Caco-2 (cell line): ENCODE measurements around the gene ZGLP1. TPM values are rescaled to one million over a fixed set of nuclear protein-coding genes. Genes with fewer than 3 reads are reported as not detected.

ENCODE experiments used
- BruUV-seq: library from RNA; stranded (reverse); fragments of 400-500 nt; replicated peaks from 2 replicates; lab custom pipeline; 2021; lab: Mats Ljungman, UMichigan
- CTCF ChIA-PET: fragments of 300-600 bp; sonication (Branson Sonifier 250); formaldehyde crosslinking; loops from one replicate; lab custom pipeline; 2022; ENCODE audit warnings: antibody characterized with exemption; lab: Charles Lee
- POLR2A ChIA-PET: fragments of 300-600 bp; sonication (Branson Sonifier 250); formaldehyde crosslinking; loops from one replicate; lab custom pipeline; 2022; ENCODE audit warnings: antibody characterized with exemption; lab: Charles Lee
- DNase-seq, 2 experiments: peaks; one replicate each; pipeline versions ENCODE4 v3.0.0 to v3.0.0-alpha.2; 2020 to 2022
- H3K27me3 ChIP-seq: replicated peaks from 2 replicates; pipeline ENCODE4 v1.6.0; 2011; ENCODE audit warnings: low read length; ENCODE audit not compliant: control insufficient read depth, insufficient read depth
- H3K36me3 ChIP-seq: 2 replicates; pipeline ENCODE4 v1.5.1; 2011; ENCODE audit warnings: low read length; ENCODE audit not compliant: control insufficient read depth, insufficient read depth
- H3K4me1 ChIP-seq: fragments of 250-450 bp; sonication (Bioruptor Pico); 2 replicates; pipeline ENCODE4 v1.5.1; 2020; ENCODE audit warnings: mild to moderate bottlenecking
- H3K4me3 ChIP-seq: 2 replicates; pipeline ENCODE4 v1.5.1; 2011; ENCODE audit warnings: low read depth, mild to moderate bottlenecking, control low read depth, low read length
- H3K9me3 ChIP-seq: fragments of 250-450 bp; sonication (Bioruptor Pico); 2 replicates; pipeline ENCODE4 v1.5.1; 2020; ENCODE audit warnings: mild to moderate bottlenecking, moderate library complexity
- H3K27ac Mint-ChIP-seq: one replicate; pipeline ENCODE4 v1.8.0; 2022; ENCODE audit warnings: mixed read lengths; ENCODE audit not compliant: unreplicated experiment
- H3K27me3 Mint-ChIP-seq: one replicate; pipeline ENCODE4 v1.8.0; 2022; ENCODE audit warnings: mixed read lengths; ENCODE audit not compliant: insufficient read depth, unreplicated experiment
- H3K36me3 Mint-ChIP-seq: one replicate; pipeline ENCODE4 v1.8.0; 2022; ENCODE audit warnings: mild to moderate bottlenecking, mixed read lengths; ENCODE audit not compliant: insufficient read depth, unreplicated experiment
- H3K4me1 Mint-ChIP-seq: one replicate; pipeline ENCODE4 v1.8.0; 2022; ENCODE audit warnings: low read depth, mixed read lengths; ENCODE audit not compliant: unreplicated experiment
- H3K4me3 Mint-ChIP-seq: one replicate; pipeline ENCODE4 v1.8.0; 2022; ENCODE audit warnings: mild to moderate bottlenecking, moderate library complexity, mixed read lengths; ENCODE audit not compliant: unreplicated experiment
- H3K9me3 Mint-ChIP-seq: one replicate; pipeline ENCODE4 v1.8.0; 2022; ENCODE audit warnings: mixed read lengths; ENCODE audit not compliant: unreplicated experiment
- intact Hi-C: fragments of 100-400 bp; cut with micrococcal nuclease; formaldehyde crosslinking; loops from one replicate; pipeline ENCODE4 v1.10.0; 2022; ENCODE audit not compliant: unreplicated experiment
- total RNA-seq: library from RNA; stranded (reverse); gene quantifications from 2 replicates; pipeline ENCODE4 v1.2.3, GENCODE V29; 2022
- TF ChIP-seq, protein P1 (sequence below), 2 experiments: fragments of 200-600 bp in 1 of 2; IDR thresholded peaks; 1 replicate in 1 of 2; 2 replicates in 1 of 2; pipeline versions ENCODE4 v1.5.1 to v1.8.0; 2011 to 2022; ENCODE audit warnings: antibody characterized with exemption in 1 of 2, control low read depth in 1 of 2, inconsistent platforms in 1 of 2, low read depth in 1 of 2, low read length in 1 of 2, mild to moderate bottlenecking in 1 of 2, moderate library complexity in 1 of 2; ENCODE audit not compliant: insufficient read depth in 1 of 2, severe bottlenecking in 1 of 2, unreplicated experiment in 1 of 2

ZGLP1 gene
- total RNA-seq, 1 experiment from 2014 or later: 2.5 TPM

DNA sequence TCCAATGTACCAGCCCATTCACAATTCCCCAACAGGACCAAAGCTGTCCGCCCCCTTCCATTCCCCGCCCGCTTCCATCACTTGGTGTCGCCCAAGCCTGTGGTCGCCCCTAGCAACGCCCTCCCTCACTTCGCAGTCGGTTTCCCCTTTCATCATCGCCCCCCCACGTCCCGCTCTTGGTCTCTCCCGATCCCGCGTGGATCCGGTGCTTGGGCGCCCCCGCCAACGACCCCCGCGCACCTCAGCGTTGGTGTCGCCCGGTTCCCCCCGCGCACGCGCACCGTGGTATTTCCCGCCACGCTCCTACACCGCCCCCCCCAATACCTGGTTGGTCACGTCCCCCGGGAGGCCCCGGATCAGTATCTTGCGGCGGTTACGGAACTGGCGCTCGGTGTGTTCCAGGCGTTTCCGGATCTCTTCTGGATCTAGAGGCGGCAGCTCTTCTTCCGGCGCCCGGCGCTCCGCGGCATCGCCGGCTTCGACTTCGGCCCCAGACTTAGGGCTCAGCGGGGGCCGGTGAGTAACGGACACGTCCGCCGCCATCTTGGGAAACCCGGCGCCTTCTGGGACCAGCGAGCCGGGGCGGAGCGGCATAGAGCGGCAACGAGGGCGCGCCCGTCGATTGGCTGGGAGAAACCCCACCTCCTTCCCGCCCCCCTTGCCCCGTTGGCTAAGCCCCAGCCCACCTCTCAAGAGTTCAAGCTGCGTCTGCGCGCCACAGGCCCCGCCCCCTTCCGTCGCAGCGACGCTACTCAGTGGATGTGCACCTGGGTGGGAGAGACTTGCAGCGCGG, 23.5 kb upstream of the ZGLP1 start, which contains the start of gene RAVER1:
TSS of gene RAVER1 (minus strand) at position 565 of the 793 bp plus-strand sequence. CDS start at position 543, 22 bp downstream.
- intact Hi-C loops: loop anchor here (1.0 to 5.0 kb wide), 3 partner anchors 46 to 64 kb away; partner anchors contain the start of genes ICAM4, ICAM5 and TYK2
- Histone ChIP-seq H3K4me3 (peak within 1 kb of the TSS; percentile 79), H3K4me1 (peaks cover 6% of the 10 kb centered on the region; the same call in 1 of the 2 replicates), H3K27me3 (no peaks in the 10 kb centered on the region), H3K36me3 (no peaks in the 10 kb centered on the region), H3K9me3 (no peaks in the 10 kb centered on the region)
- H3K4me3 Mint-ChIP-seq: peak within 1 kb of the TSS; percentile 85
- no peaks in the 10 kb centered on the region for H3K9me3 Mint-ChIP-seq
- H3K27me3 Mint-ChIP-seq: no peaks in the 10 kb centered on the region
- H3K27ac Mint-ChIP-seq: peak within 1 kb of the TSS; percentile 81
- H3K4me1 Mint-ChIP-seq: peaks cover 5% of the 10 kb centered on the region
- peaks cover 44% of the 10 kb centered on the region for H3K36me3 Mint-ChIP-seq
- peak; percentile 96 for DNase-seq
- TF ChIP-seq, protein P1, sequence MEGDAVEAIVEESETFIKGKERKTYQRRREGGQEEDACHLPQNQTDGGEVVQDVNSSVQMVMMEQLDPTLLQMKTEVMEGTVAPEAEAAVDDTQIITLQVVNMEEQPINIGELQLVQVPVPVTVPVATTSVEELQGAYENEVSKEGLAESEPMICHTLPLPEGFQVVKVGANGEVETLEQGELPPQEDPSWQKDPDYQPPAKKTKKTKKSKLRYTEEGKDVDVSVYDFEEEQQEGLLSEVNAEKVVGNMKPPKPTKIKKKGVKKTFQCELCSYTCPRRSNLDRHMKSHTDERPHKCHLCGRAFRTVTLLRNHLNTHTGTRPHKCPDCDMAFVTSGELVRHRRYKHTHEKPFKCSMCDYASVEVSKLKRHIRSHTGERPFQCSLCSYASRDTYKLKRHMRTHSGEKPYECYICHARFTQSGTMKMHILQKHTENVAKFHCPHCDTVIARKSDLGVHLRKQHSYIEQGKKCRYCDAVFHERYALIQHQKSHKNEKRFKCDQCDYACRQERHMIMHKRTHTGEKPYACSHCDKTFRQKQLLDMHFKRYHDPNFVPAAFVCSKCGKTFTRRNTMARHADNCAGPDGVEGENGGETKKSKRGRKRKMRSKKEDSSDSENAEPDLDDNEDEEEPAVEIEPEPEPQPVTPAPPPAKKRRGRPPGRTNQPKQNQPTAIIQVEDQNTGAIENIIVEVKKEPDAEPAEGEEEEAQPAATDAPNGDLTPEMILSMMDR (IDR thresholded peaks at IDR 0.05; ENCODE audit: insufficient read depth in 1 of 2, low read depth in 1 of 2, low read length in 1 of 2, severe bottlenecking in 1 of 2, unreplicated experiment in 1 of 2): no peak
- POLR2A ChIA-PET: interaction anchor here (0.5 to 1.3 kb wide), 14 partner anchors 35 to 318 kb away, joined by 3 to 17 read pairs (median 6); partner anchors contain the start of genes CDC37, ICAM1, ICAM4 and ICAM5
- CTCF ChIA-PET: interaction anchor here (1.0 to 2.3 kb wide), 4 partner anchors 55 to 74 kb away, joined by 3 to 26 read pairs (median 13); partner anchors contain the start of genes CDC37 and ICAM1
- no TSS peak for BruUV-seq

DNA sequence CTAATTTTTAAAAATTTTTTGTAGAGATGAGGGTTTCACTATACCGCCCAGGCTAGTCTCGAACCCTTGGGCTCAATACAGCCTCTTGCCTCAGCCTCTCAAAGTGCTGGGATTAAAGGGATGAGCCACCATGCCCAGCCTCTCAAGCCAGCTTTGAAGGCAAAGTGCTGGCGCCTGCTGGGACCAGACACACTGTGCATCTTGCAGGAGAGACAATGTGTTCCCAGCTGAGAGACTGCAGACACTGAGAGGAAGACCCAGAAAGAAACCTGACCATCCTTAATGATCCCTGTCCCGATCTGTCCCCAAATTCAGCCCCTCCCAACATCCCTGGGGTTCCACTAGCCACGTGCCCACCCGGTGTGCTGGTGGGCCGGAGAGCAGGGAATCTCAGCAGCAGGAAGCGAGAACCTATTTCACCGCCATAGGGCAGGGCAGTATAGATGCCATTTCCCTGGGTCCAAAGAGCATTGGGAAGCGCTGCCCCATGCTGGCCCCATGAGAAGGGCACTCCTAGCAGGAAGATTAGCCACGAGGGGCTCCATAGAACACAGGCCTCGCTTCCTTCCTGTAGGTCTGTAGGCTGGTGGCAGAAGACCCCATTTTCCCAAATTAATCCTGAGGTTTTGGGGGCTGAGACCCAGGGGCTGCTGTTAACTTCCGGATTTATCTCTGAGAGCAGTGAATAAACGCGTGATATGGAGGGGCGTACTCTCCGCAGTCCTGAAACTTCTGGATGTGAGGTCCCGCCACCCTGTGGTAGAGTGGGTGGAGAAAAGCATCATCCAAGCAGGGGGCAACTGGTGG, 22.7 kb upstream of the ZGLP1 start:
- Mint-ChIP-seq H3K4me3 (peak overlapping the region; percentile 85), H3K9me3 (no peaks in the 10 kb centered on the region), H3K36me3 (peaks cover 47% of the 10 kb centered on the region), H3K27ac (peak overlapping the region; percentile 81), H3K27me3 (no peaks in the 10 kb centered on the region), H3K4me1 (peaks cover 5% of the 10 kb centered on the region)
- DNase-seq: peak in 1 of 2 experiments; percentile 30
- TSS peak; percentile 56 for BruUV-seq
- ChIA-PET POLR2A (interaction anchor here (0.9 to 1.3 kb wide), 2 partner anchors 48 to 71 kb away, joined by 3 to 6 read pairs; partner anchors contain the start of genes CDC37 and TYK2), CTCF (interaction anchor here (0.8 kb wide), 1 partner anchor 43 kb away, joined by 3 read pairs; the partner anchor contains the start of gene ICAM5)
- intact Hi-C loops: loop anchor here (2.0 to 5.0 kb wide), 2 partner anchors 45 to 64 kb away; partner anchors contain the start of genes ICAM4 and ICAM5
- Histone ChIP-seq H3K4me1 (peaks cover 6% of the 10 kb centered on the region; the same call in 1 of the 2 replicates), H3K36me3 (0 out of 2 replicates have a peak, but pooled peaks cover 2% of the 10 kb centered on the region), H3K9me3 (no peaks in the 10 kb centered on the region), H3K27me3 (no peaks in the 10 kb centered on the region), H3K4me3 (peak overlapping the region; percentile 79)
- TF ChIP-seq, protein P1 (IDR thresholded peaks at IDR 0.05; ENCODE audit: insufficient read depth in 1 of 2, low read depth in 1 of 2, low read length in 1 of 2, severe bottlenecking in 1 of 2, unreplicated experiment in 1 of 2): no peak
